ENCODE data around the gene SRSF11.
"Not testable (repeated sequence)": the region's sequence is repeated elsewhere in the genome, so short reads cannot be mapped to it uniquely, and the experiment has no call there.

Gene SRSF11

GRCh38 chr1:70221238-70222121 lies at the start of gene SRSF11:
Gene SRSF11, plus strand, starts transcription at chr1:70221380. Its CDS starts 257 bp downstream, at chr1:70221637.
- DNase-seq (ENCODE audit: low read depth in 2 of 2, low spot score in 1 of 2), result peak; percentile 92 to 93

GRCh38 chr1:70171512-70171911 lies 49.7 kb upstream of the SRSF11 start:
- no peak for DNase-seq (ENCODE audit: low read depth in 2 of 2, low spot score in 1 of 2)

DNA sequence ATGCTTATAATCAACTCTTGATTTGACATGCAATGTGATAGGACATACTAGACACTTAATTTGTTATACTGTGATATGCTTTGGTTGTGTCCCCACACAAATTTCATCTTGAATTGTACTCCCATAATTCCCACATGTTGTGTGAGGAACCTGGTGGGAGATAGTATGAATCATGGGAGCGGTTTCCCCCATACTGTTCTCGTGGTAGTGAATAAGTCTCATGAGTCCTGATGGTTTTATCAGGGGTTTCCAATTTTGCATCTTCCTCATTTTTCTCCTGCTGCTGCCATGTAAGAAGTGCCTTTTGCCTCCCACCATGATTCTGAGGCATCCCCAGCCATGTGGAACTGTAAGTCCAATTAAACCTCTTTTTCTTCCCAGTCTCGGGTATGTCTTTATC lies 36.0 kb upstream of the SRSF11 start:
- DNase-seq (ENCODE audit: low read depth in 2 of 2, low spot score in 1 of 2), result not testable (repeated sequence)

DNA sequence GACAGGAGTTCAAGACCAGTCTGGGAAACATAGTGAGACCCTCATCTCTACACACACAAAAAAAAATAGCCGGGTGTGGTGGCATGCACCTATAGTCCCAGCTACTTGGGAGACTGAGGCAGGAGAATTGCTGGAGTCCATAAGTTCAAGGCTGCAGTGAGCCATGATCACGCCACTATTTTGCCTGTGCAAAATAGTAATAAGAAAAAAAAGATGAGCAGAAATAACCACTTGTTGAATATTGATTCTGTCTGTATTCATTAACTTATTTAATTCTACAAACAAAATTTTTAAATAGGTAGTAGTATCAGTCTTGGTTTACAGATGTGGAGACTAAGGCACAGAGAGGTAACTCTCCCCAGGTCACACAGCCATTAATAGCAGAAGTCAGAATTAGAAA lies 32.7 kb upstream of the SRSF11 start:
- DNase-seq (ENCODE audit: low read depth in 2 of 2, low spot score in 1 of 2), result no peak

DNA sequence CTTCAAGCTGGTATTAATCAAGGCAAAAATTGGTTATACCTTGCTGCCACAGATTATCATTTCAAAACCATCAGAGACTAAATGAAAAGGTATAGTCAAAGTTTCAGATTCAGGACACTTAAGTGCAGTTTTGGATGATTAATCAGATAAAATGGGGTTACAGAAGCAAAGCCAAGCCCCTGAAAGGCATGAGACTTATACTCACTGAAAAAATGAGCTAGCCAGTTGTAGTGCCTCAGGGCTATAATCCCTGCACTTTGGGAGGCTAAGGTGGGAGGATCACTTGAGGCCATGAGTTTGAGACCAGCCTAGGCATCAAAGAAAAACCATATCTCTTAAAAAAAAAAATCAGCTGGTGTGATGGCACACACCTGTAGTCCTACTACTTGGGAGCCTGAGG lies 31.0 kb upstream of the SRSF11 start:
- DNase-seq (ENCODE audit: low read depth in 2 of 2, low spot score in 1 of 2), result no peak

DNA sequence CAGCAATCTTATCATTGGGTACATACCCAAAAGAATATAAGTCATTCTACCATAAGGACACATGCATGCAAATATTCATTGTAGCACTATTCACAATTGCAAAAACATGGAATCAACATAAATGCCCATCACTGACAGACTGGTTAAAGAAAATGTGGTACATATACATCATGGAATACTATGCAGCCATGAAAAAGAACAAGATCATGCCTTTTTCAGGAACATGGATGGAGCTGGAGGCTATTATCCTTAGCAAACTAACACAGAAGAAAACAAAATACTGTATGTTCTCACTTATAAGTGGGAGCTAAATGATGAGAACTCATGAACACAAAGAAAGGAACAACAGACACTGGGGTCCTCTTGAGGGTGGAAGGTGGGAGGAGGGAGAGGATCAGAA lies 28.7 kb upstream of the SRSF11 start:
- not testable (repeated sequence) for DNase-seq (ENCODE audit: low read depth in 2 of 2, low spot score in 1 of 2)

DNA sequence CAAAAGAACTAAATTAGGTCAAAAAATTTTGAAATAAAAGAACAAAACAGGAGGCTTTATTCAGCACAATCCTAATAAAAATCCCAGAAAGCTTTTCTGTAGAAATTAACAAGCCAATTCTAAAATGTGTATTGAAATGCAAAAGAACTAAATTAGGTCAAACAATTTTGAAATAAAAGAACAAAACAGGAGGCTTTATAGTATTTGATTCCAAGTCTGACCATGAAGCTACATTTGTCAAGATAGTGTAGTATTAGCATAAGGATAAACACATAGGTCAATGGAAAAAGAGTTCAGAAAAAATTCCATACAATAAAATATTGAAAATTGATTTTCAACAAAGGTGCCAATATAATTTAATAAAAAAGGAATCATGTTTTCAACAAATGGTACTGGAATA lies 26.6 kb upstream of the SRSF11 start:
- no peak for DNase-seq (ENCODE audit: low read depth in 2 of 2, low spot score in 1 of 2)

DNA sequence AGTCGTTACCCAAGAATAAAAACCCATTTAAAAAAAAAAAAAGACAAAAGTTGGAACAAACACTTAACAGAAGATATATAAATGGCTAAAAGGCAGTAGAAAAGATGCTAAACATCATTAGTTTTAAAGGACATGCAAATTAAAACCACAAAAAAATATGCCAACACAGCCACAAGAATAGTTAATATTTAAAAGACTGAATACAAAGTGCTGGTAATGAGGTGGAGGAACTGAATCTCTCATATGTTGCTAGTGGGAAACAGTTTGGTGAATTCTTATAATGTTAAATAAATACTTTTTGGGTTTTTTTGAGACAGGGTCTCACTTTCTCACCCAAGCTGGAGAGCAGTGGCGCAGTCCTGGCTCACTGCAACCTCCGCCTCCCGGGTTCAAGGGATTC lies 25.8 kb upstream of the SRSF11 start:
- no peak for DNase-seq (ENCODE audit: low read depth in 2 of 2, low spot score in 1 of 2)

GRCh38 chr1:70196333-70196732 lies 24.8 kb upstream of the SRSF11 start:
- DNase-seq (ENCODE audit: low read depth in 2 of 2, low spot score in 1 of 2), result no peak

DNA sequence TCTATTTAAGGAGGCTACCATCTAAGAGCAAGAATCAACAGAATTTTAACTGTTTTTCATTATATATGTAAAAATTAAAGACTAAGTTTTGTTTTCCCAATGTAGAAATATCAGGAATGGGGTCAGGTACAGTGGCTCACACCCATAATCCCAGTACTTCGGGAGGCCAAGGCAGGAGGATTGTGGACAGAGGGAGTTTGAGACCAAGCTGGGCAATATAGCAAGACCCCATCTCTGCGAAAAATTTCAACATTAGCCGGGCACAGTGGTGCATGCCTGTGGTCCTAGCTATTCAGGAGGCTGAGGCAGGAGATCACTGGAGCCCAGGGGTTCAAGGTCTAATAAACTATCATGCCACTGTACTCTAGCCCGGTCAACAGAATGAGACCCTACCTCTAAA lies 21.1 kb upstream of the SRSF11 start:
- no peak for DNase-seq (ENCODE audit: low read depth in 2 of 2, low spot score in 1 of 2)

GRCh38 chr1:70202173-70202758 lies 18.9 kb upstream of the SRSF11 start:
- no peak for DNase-seq (ENCODE audit: low read depth in 2 of 2, low spot score in 1 of 2)

DNA sequence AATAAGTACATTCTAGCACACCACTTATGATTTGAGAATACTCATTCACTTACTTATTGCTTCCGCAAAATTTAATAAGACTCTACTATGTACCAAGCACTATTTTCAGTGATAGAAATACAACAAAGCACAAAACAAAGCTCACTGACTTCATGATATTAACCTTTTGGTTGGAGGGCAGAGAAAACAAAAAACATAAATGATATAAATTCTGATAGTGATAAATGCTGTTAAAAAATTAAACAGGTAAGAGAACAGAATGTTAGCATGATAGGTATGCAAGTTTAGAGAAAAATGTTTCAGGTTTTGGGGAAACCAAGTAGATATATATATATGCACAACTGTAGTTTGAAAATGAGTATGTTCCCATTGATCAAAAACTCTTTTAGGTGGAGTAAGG lies 17.0 kb upstream of the SRSF11 start:
- no peak for DNase-seq (ENCODE audit: low read depth in 2 of 2, low spot score in 1 of 2)

GRCh38 chr1:70204600-70204999 lies 16.6 kb upstream of the SRSF11 start:
- DNase-seq (ENCODE audit: low read depth in 2 of 2, low spot score in 1 of 2), result no peak

DNA sequence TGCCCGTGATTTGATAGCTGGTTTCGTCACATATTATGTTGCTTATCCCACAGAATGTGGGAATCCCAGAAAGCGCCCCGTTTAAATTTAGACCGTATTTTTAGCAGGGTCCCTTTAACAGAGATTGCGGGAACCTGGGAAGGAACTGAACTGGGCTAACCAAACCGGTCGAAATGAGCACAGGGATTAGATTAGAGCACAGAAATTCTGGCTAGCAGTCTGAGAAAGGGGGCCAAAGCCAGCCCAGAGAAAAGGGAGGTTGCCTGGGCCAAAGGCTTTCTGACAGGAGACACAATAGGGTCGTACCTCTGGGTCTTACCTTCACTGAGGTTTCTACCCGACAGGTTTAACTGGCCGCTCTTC lies 16.1 kb upstream of the SRSF11 start:
- DNase-seq (ENCODE audit: low read depth in 2 of 2, low spot score in 1 of 2), result no peak

DNA sequence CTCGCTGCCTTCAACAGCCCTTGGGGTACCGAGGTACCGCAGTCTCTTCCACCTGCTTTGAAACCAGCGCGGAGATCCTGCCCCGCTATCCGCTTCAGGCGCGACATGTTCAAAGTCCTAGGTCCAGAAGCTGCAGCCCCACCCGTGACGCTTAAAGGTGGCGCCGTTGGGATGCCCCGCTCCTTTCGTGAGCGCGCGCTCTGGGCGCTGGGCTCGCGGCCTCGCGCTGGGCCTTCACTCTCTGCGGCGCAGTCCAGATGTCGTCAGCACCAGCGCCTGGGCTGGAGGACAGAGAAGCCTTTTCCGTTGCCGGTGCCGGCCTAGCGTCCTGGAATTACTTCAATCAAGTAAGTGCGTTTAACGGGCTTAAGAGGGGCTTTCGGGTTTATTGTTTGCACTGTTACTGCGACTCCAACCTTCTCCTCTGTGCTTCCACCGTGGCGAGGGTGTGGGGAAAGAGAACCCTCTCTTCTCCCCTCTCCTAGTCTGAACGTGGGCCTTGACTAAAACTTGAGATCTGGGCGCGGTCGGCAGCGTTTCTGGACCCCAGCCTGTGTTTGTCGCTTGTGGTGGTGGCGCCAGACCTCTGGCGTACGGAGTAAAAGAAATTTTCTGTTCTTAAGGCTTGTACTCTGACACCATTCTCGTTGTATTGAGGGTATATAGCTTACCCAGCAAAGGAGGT lies 15.6 kb upstream of the SRSF11 start, which contains the start of gene LRRC40:
Gene LRRC40, minus strand, starts transcription at position 146 of the 685 bp plus-strand sequence. Its CDS starts 39 bp downstream, at position 107.
- DNase-seq (ENCODE audit: low read depth in 2 of 2, low spot score in 1 of 2), result peak; percentile 92

DNA sequence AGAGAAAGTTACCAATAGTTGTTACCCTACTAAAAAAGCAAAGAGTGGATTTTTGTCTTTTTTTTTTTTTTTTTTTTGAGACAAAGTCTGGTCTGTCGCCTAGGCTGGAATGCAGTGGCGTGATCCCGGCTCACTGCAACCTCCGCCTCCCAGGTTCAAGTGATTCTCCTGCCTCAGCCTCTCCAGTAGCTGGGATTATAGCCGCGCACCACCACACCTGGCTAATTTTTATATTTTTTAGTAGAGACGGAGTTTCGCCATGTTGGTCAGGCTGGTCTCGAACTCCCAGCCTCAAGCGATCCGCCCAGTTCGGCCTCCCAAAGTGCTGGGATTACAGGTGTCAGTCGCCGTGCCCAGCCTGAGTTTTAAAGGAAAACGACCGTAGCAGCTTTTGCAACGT lies 14.3 kb upstream of the SRSF11 start:
- not testable (repeated sequence) for DNase-seq (ENCODE audit: low read depth in 2 of 2, low spot score in 1 of 2)

DNA sequence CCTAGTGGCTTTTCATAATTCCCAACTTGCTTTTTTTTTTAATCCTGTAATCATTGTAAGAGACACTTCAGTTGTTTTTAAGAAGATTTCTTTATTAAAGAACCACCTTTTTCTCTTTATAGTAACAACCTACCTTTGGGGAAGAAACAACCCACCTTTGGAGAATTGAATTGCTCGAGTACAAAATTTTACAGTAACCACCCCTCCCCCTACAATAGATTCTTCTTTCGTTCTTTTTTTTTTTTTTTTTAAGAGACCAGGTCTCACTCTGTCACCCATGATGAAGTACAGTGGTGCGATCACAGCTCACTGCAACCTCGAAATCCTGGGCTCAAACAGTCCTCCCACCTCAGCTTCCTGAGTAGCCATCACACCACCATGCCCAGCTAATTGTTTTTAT lies 13.7 kb upstream of the SRSF11 start:
- no peak for DNase-seq (ENCODE audit: low read depth in 2 of 2, low spot score in 1 of 2)

DNA sequence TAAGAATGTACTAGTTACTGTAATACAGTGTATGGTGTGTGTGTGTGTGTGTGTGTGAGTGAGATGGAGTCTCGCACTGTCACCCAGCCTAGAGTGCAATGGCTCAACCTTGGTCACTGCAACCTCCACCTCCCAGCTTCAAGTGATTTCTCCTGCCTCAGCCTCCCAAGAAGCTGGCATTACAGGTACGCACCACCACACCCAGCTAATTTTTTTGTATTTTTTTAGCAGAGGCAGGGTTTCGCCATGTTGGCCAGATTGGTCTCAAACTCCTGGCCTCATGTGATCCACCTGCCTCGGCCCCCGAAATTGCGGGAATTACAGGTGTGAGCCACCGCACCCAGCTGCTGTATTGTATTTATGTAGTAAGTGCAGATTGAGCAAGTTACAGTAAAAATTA lies 12.9 kb upstream of the SRSF11 start:
- no peak for DNase-seq (ENCODE audit: low read depth in 2 of 2, low spot score in 1 of 2)

DNA sequence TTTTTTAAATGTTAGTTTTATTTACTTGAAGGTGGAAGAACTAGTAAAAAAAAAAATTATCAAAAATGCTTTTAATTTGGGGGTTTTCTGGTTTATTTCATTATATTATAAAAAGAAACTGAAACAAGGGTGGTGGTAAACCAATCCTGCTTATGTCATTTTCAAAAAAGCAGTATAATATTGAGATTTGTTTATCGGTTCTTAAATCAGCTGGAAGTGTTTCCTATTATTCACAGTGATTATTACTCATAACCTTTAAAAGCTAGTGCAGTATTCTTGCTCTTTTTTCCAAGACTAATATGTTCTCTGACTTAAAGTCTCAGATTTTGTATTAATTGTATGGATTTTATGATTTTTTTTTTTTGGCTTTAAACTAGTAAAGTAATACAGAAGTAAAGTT lies 10.4 kb upstream of the SRSF11 start:
- no peak for DNase-seq (ENCODE audit: low read depth in 2 of 2, low spot score in 1 of 2)

- DNase-seq (ENCODE audit: low read depth in 2 of 2, low spot score in 1 of 2), result no peak
Measured at GRCh38 chr1:70211541-70211940, 9.6 kb upstream of the SRSF11 start.

GRCh38 chr1:70220015-70220414 lies 1.2 kb upstream of the SRSF11 start:
- DNase-seq (ENCODE audit: low read depth in 2 of 2, low spot score in 1 of 2), result no peak

Data from stimulated activated CD8-positive, alpha-beta memory T cell treated with anti-CD3 and anti-CD28 coated beads, Interleukin-4, amount 100 ng/mL, for 1 hour (primary cell).